B cell (primary cell): ENCODE data around the gene ZNF425. TPM values are rescaled to one million over a fixed set of nuclear protein-coding genes. Genes with fewer than 3 reads are reported as not detected.

Source experiments
- ATAC-seq: fragments of 200-7000 bp; cut with Tn5 transposase; one replicate; pipeline ENCODE4 v1.10.0; 2021; ENCODE audit warnings: low read depth, mild to moderate bottlenecking, moderate number of reproducible peaks, moderate library complexity
- CTCF ChIA-PET: fragments of 350-600 bp; sonication (Branson Sonifier 250); formaldehyde crosslinking; loops from one replicate; lab custom pipeline; 2021; ENCODE audit warnings: antibody characterized with exemption, inconsistent platforms; lab: Charles Lee
- POLR2A ChIA-PET: fragments of 350-600 bp; sonication (Branson Sonifier 250); formaldehyde crosslinking; loops from one replicate; lab custom pipeline; 2021; ENCODE audit warnings: antibody characterized with exemption; lab: Charles Lee
- DNase-seq: peaks from one replicate; pipeline ENCODE4 v3.0.0; 2013
- H2AFZ ChIP-seq: 2 replicates; pipeline ENCODE4 v1.6.1; 2012; ENCODE audit warnings: mild to moderate bottlenecking, low read depth, low read length; ENCODE audit not compliant: insufficient read depth, poor library complexity, severe bottlenecking
- H3K27ac ChIP-seq, 2 donors: 1 replicate in 1 of 2; 2 replicates in 1 of 2; pipeline ENCODE4 v1.5.1; 2012 to 2013; ENCODE audit warnings: low read length in 2 of 2, mild to moderate bottlenecking in 2 of 2, moderate library complexity in 1 of 2
- H3K27me3 ChIP-seq, 4 experiments: fragments of 200-600 bp in 1 of 4; sonication (generic) in 1 of 4; replicated peaks in 1 of 4; 1 replicate in 2 of 4; 2 replicates in 2 of 4; pipeline versions ENCODE4 v1.6.1 to v1.7.0; 2013 to 2016; ENCODE audit warnings: low read length in 3 of 4, mild to moderate bottlenecking in 2 of 4, mixed read lengths in 1 of 4, moderate library complexity in 1 of 4; ENCODE audit not compliant: insufficient read depth in 4 of 4, control insufficient read depth in 3 of 4; ENCODE audit errors: control extremely low read depth in 1 of 4
- H3K36me3 ChIP-seq, 2 experiments: replicated peaks in 1 of 2; 1 replicate in 1 of 2; 2 replicates in 1 of 2; pipeline versions ENCODE4 v1.6.1 to v1.7.1; 2013; ENCODE audit warnings: low read length in 1 of 2; ENCODE audit not compliant: insufficient read depth in 2 of 2, control insufficient read depth in 1 of 2; ENCODE audit errors: control extremely low read depth in 1 of 2, extremely low read depth in 1 of 2
- H3K4me1 ChIP-seq, 2 donors: fragments of 200-600 bp in 1 of 2; sonication (generic) in 1 of 2; 1 replicate in 1 of 2; 2 replicates in 1 of 2; pipeline versions ENCODE4 v1.5.1 to v1.6.1; 2013 to 2017; ENCODE audit warnings: low read length in 2 of 2; ENCODE audit not compliant: control insufficient read depth in 2 of 2, insufficient read depth in 2 of 2
- H3K4me2 ChIP-seq: replicated peaks from 2 replicates; pipeline ENCODE3; 2012; ENCODE audit warnings: mild to moderate bottlenecking, low read depth, low read length; ENCODE audit not compliant: poor library complexity, severe bottlenecking
- H3K4me3 ChIP-seq, 5 experiments: fragments of 200-600 bp in 1 of 5; sonication (generic) in 1 of 5; 1 replicate in 3 of 5; 2 replicates in 2 of 5; pipeline versions ENCODE4 v1.5.1 to v1.7.0; 2011 to 2016; ENCODE audit warnings: low read length in 4 of 5, mild to moderate bottlenecking in 4 of 5, low read depth in 2 of 5, control low read depth in 1 of 5, moderate library complexity in 1 of 5; ENCODE audit not compliant: insufficient read depth in 1 of 5; ENCODE audit errors: control extremely low read depth in 1 of 5, extremely low read depth in 1 of 5
- H3K79me2 ChIP-seq: fragments of 200-600 bp; sonication (generic); one replicate; pipeline ENCODE4 v1.6.0; 2016; ENCODE audit warnings: low read length; ENCODE audit not compliant: control insufficient read depth, insufficient read depth
- H3K9ac ChIP-seq: fragments of 200-600 bp; sonication (generic); 2 replicates; pipeline ENCODE4 v1.6.1; 2017; ENCODE audit warnings: mild to moderate bottlenecking, low read length, moderate library complexity
- H3K9me3 ChIP-seq, 3 donors: one replicate each; pipeline versions ENCODE4 v1.6.1 to v1.7.1; 2013; ENCODE audit warnings: low read length in 2 of 3; ENCODE audit not compliant: control insufficient read depth in 2 of 3, insufficient read depth in 1 of 3; ENCODE audit errors: control extremely low read depth in 1 of 3
- H4K20me1 ChIP-seq: 2 replicates; pipeline ENCODE4 v1.6.0; 2012; ENCODE audit warnings: mild to moderate bottlenecking, low read length; ENCODE audit not compliant: insufficient read depth, control insufficient read depth, poor library complexity, severe bottlenecking
- H3K27ac Mint-ChIP-seq: one replicate; pipeline ENCODE4 v1.8.0; 2021; ENCODE audit warnings: mixed read lengths
- H3K27me3 Mint-ChIP-seq: one replicate; pipeline ENCODE4 v1.8.0; 2021; ENCODE audit warnings: mixed read lengths
- H3K4me1 Mint-ChIP-seq: one replicate; pipeline ENCODE4 v1.8.0; 2021; ENCODE audit warnings: mixed read lengths
- H3K4me3 Mint-ChIP-seq: one replicate; pipeline ENCODE4 v1.8.0; 2021; ENCODE audit warnings: mixed read lengths
- H3K9me3 Mint-ChIP-seq: one replicate; pipeline ENCODE4 v1.8.0; 2022; ENCODE audit warnings: mixed read lengths; ENCODE audit not compliant: insufficient read depth
- EZH2 ChIP-seq: IDR thresholded peaks from 2 replicates; pipeline ENCODE4 v1.6.1; 2012; ENCODE audit warnings: borderline replicate concordance, low read depth, mild to moderate bottlenecking, moderate library complexity, low read length; ENCODE audit not compliant: insufficient read depth, poor library complexity, severe bottlenecking
- WGBS: methylation state at CpG from one replicate; pipeline ENCODE4 v1.1.5; 2013; ENCODE audit warnings: missing lambda C conversion rate; ENCODE audit not compliant: insufficient coverage; 5-methylcytosine and 5-hydroxymethylcytosine counted together
- intact Hi-C: fragments of 100-400 bp; cut with micrococcal nuclease; formaldehyde crosslinking; loops from one replicate; pipeline ENCODE4 v1.10.0; 2022
- polyA plus RNA-seq: library from polyadenylated mRNA; depleted of rRNA; stranded (reverse); fragments of >200 nt; gene quantifications from 2 replicates; pipeline ENCODE4 v1.2.3, GENCODE V29; 2012
- total RNA-seq, 2 donors: library from RNA; stranded (reverse); fragments of 120-200 nt in 1 of 2; gene quantifications; 1 replicate in 1 of 2; 2 replicates in 1 of 2; pipeline versions ENCODE4 v1.2.3 to v1.2.4, GENCODE V29; 2013 to 2022
- TF ChIP-seq, protein P1 (sequence below): fragments of 200-600 bp; IDR thresholded peaks from one replicate; pipeline ENCODE4 v1.8.0; 2022; ENCODE audit warnings: antibody characterized with exemption, mild to moderate bottlenecking

The ZNF425 gene
- total and polyA plus RNA-seq, 2 donors (not counting 1 experiment from before 2014, with no cell fraction given) = 0.48 to 3.3 TPM

GRCh38 chr7:149166142-149166541 lies 40.0 kb upstream of the ZNF425 start:
- Histone ChIP-seq H3K9ac (no peak overlapping the region), H3K27ac (no peak overlapping the region), H3K9me3 (no peaks in the 10 kb centered on the region), H3K4me2 (no peak overlapping the region), H3K36me3 (peaks cover 21 to 37% of the 10 kb centered on the region in 2 experiments), H3K4me1 (no peaks in the 10 kb centered on the region), H3K4me3 (no peak overlapping the region), H4K20me1 (peaks cover under 1% of the 10 kb centered on the region), H2AFZ (no peak overlapping the region), H3K79me2 (peaks cover 9% of the 10 kb centered on the region), H3K27me3 (no peaks in the 10 kb centered on the region)
- TF ChIP-seq EZH2 = no peak
- TF ChIP-seq, protein P1, sequence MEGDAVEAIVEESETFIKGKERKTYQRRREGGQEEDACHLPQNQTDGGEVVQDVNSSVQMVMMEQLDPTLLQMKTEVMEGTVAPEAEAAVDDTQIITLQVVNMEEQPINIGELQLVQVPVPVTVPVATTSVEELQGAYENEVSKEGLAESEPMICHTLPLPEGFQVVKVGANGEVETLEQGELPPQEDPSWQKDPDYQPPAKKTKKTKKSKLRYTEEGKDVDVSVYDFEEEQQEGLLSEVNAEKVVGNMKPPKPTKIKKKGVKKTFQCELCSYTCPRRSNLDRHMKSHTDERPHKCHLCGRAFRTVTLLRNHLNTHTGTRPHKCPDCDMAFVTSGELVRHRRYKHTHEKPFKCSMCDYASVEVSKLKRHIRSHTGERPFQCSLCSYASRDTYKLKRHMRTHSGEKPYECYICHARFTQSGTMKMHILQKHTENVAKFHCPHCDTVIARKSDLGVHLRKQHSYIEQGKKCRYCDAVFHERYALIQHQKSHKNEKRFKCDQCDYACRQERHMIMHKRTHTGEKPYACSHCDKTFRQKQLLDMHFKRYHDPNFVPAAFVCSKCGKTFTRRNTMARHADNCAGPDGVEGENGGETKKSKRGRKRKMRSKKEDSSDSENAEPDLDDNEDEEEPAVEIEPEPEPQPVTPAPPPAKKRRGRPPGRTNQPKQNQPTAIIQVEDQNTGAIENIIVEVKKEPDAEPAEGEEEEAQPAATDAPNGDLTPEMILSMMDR = no peak
- H3K27ac Mint-ChIP-seq = no peak overlapping the region
- no peaks in the 10 kb centered on the region for H3K4me1 Mint-ChIP-seq
- ATAC-seq = no peak
- intact Hi-C loops = no loop called here
- WGBS = no CpG with 5 or more reads among the region's 1 CpG
- ChIA-PET CTCF (interaction anchor here (1.7 kb wide), 1 partner anchor 19 kb away, joined by 5 read pairs; the partner anchor contains the start of gene ZNF398), POLR2A (no interaction called here)
- no peaks in the 10 kb centered on the region for H3K27me3 Mint-ChIP-seq
- no peak for DNase-seq
- H3K9me3 Mint-ChIP-seq = no peaks in the 10 kb centered on the region
- no peak overlapping the region for H3K4me3 Mint-ChIP-seq

DNA sequence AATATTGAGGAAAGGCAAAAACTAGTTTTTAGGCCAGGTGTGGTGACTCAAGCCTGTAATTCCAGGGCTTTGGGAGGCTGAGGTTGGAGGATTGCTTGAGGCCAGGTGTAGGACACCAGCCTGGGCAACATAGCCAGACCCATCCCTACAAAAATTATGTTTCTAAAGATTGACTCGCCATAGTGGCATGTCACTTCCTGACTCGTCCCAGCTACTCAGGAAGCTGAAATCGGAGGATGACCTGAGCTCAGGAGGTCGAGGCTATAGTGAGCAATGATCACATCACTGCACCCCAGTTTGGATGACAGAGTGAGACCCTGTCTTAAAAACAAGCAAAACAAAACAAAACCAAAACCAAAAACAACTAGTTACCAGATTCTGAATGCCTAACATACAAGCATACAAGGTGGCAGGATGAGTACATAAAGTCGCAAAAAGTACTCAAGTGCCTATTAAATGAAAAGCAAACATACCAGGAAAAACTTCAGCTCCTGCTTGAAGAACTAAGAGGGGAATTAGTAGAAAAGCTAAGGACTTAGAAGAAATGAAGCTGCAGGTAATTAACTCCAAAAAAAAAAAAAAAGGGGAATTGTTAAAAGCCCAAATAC lies 35.2 kb upstream of the ZNF425 start:
- DNase-seq (no peak), ATAC-seq (no peak)
- ChIA-PET POLR2A (no interaction called here), CTCF (interaction anchor here (0.7 to 1.3 kb wide), 2 partner anchors 34 to 687 kb away, joined by 4 read pairs; partner anchors contain the start of gene ZNF282)
- WGBS = 100% methylated on average over 4 of the region's 5 CpGs
- Mint-ChIP-seq H3K4me1 (peaks cover 5% of the 10 kb centered on the region), H3K4me3 (no peak overlapping the region), H3K27ac (no peak overlapping the region), H3K27me3 (no peaks in the 10 kb centered on the region), H3K9me3 (no peaks in the 10 kb centered on the region)
- TF ChIP-seq, protein P1 = no peak
- H3K9ac ChIP-seq = no peak overlapping the region
- no peaks in the 10 kb centered on the region for H3K27me3 ChIP-seq
- H3K4me3 ChIP-seq = no peak overlapping the region
- H4K20me1 ChIP-seq = peaks cover 18% of the 10 kb centered on the region
- no peak overlapping the region for H2AFZ ChIP-seq
- no peaks in the 10 kb centered on the region for H3K9me3 ChIP-seq
- peaks cover 38% of the 10 kb centered on the region for H3K79me2 ChIP-seq
- H3K4me2 ChIP-seq = no peak overlapping the region
- intact Hi-C loops = no loop called here
- H3K27ac ChIP-seq = no peak overlapping the region
- H3K4me1 ChIP-seq = no peaks in the 10 kb centered on the region
- peaks cover 11 to 28% of the 10 kb centered on the region in 2 experiments for H3K36me3 ChIP-seq
